ENCODE data around the gene RTKN2.
A peak's percentile ranks its signal among the peaks of the same experiment; 100 is the strongest.
"Not testable (repeated sequence)": the region's sequence is repeated elsewhere in the genome, so short reads cannot be mapped to it uniquely, and the experiment has no call there.

Gene RTKN2

GRCh38 chr10:62244785-62245467 is 23.7 kb downstream of the RTKN2 start:
- DNase-seq (peak; percentile 41), ATAC-seq (replicated peaks) (peak; percentile 64 to 65)
- Mint-ChIP-seq H3K27ac (peak overlapping the region; percentile 72), H3K4me1 (peaks cover 14 to 32% of the 10 kb centered on the region in 2 donors), H3K9me3 (no peaks in the 10 kb centered on the region), H3K27me3 (no peaks in the 10 kb centered on the region), H3K36me3 (no peaks in the 10 kb centered on the region), H3K4me3 (peak overlapping the region; percentile 36 to 48)

- H3K36me3 Mint-ChIP-seq: no peaks in the 10 kb centered on the region
- DNase-seq (no peak), ATAC-seq (replicated peaks) (peak in 1 of 2 donors; percentile 35)
- peaks cover 11 to 28% of the 10 kb centered on the region in 2 donors for H3K4me1 Mint-ChIP-seq
- H3K27ac Mint-ChIP-seq: peak overlapping the region; percentile 96
- no peaks in the 10 kb centered on the region for H3K9me3 Mint-ChIP-seq
- H3K4me3 Mint-ChIP-seq: peak overlapping the region; percentile 21 to 75
- H3K27me3 Mint-ChIP-seq: no peaks in the 10 kb centered on the region
Measured at GRCh38 chr10:62244088-62244487, 24.6 kb downstream of the RTKN2 start.

- H3K9me3 Mint-ChIP-seq: no peaks in the 10 kb centered on the region
- H3K36me3 Mint-ChIP-seq: no peaks in the 10 kb centered on the region
- H3K4me3 Mint-ChIP-seq: peak overlapping the region; percentile 75 to 77
- peaks cover 11 to 28% of the 10 kb centered on the region in 2 donors for H3K4me1 Mint-ChIP-seq
- H3K27ac Mint-ChIP-seq: peak overlapping the region; percentile 96
- H3K27me3 Mint-ChIP-seq: no peaks in the 10 kb centered on the region
- DNase-seq (no peak), ATAC-seq (replicated peaks) (peak; percentile 53 to 65)
Measured at GRCh38 chr10:62243647-62243997, 25.0 kb downstream of the RTKN2 start.

- peaks cover 11 to 28% of the 10 kb centered on the region in 2 donors for H3K4me1 Mint-ChIP-seq
- not testable (repeated sequence) for H3K9me3 Mint-ChIP-seq
Measured at GRCh38 chr10:62242965-62243646, 25.5 kb downstream of the RTKN2 start.

GRCh38 chr10:62241521-62241920 is 27.1 kb downstream of the RTKN2 start:
- H3K27ac Mint-ChIP-seq: peak overlapping the region; percentile 71
- H3K36me3 Mint-ChIP-seq; H3K9me3 Mint-ChIP-seq; H3K4me3 Mint-ChIP-seq; ATAC-seq (replicated peaks); H3K27me3 Mint-ChIP-seq; DNase-seq: not testable (repeated sequence)
- peaks cover 11 to 28% of the 10 kb centered on the region in 2 donors for H3K4me1 Mint-ChIP-seq

More at GRCh38 chr10:62242965-62243646, 25.5 kb downstream of the RTKN2 start:
- ATAC-seq (replicated peaks): peak; percentile 83 to 86
- DNase-seq, H3K27me3 Mint-ChIP-seq, H3K36me3 Mint-ChIP-seq: not testable (repeated sequence)
- Mint-ChIP-seq H3K4me3 (peak overlapping the region; percentile 75 to 77), H3K27ac (peak overlapping the region; percentile 96)

- H3K27ac Mint-ChIP-seq: peak overlapping the region; percentile 80
- no peaks in the 10 kb centered on the region for H3K36me3 Mint-ChIP-seq
- H3K4me3 Mint-ChIP-seq: peak overlapping the region in 1 of 2 donors; percentile 45
- no peak for ATAC-seq (replicated peaks)
- peaks cover 7 to 19% of the 10 kb centered on the region in 2 donors for H3K4me1 Mint-ChIP-seq
- no peaks in the 10 kb centered on the region for H3K27me3 Mint-ChIP-seq
- H3K9me3 Mint-ChIP-seq: no peaks in the 10 kb centered on the region
- DNase-seq: no peak
Measured at GRCh38 chr10:62239994-62240393, 28.6 kb downstream of the RTKN2 start.

- Mint-ChIP-seq H3K9me3 (no peaks in the 10 kb centered on the region), H3K36me3 (peaks cover 1 to 4% of the 10 kb centered on the region in 2 donors), H3K4me1 (peaks cover 8 to 27% of the 10 kb centered on the region in 2 donors), H3K27me3 (no peaks in the 10 kb centered on the region), H3K4me3 (no peak overlapping the region), H3K27ac (no peak overlapping the region)
- no peak for DNase-seq
- ATAC-seq (replicated peaks): no peak
Measured at GRCh38 chr10:62238880-62239279, 29.8 kb downstream of the RTKN2 start.

GRCh38 chr10:62237966-62238365 is 30.7 kb downstream of the RTKN2 start:
- Mint-ChIP-seq H3K4me1 (peaks cover 3 to 21% of the 10 kb centered on the region in 2 donors), H3K27ac (no peak overlapping the region), H3K9me3 (no peaks in the 10 kb centered on the region), H3K27me3 (no peaks in the 10 kb centered on the region), H3K4me3 (no peak overlapping the region), H3K36me3 (peaks cover 1 to 4% of the 10 kb centered on the region in 2 donors)
- no peak for ATAC-seq (replicated peaks)
- DNase-seq: no peak

GRCh38 chr10:62237506-62237905 is 31.1 kb downstream of the RTKN2 start:
- H3K27ac Mint-ChIP-seq: no peak overlapping the region
- peaks cover 3 to 18% of the 10 kb centered on the region in 2 donors for H3K4me1 Mint-ChIP-seq
- H3K27me3 Mint-ChIP-seq: no peaks in the 10 kb centered on the region
- H3K9me3 Mint-ChIP-seq: no peaks in the 10 kb centered on the region
- peaks cover 1 to 4% of the 10 kb centered on the region in 2 donors for H3K36me3 Mint-ChIP-seq
- no peak overlapping the region for H3K4me3 Mint-ChIP-seq
- no peak for ATAC-seq (replicated peaks)
- no peak for DNase-seq

GRCh38 chr10:62234077-62234605 is 34.5 kb downstream of the RTKN2 start:
- no peak for ATAC-seq (replicated peaks)
- H3K36me3 Mint-ChIP-seq: peaks cover 1 to 4% of the 10 kb centered on the region in 2 donors
- DNase-seq: no peak
- H3K4me1 Mint-ChIP-seq: peaks cover 2 to 10% of the 10 kb centered on the region in 2 donors
- no peak overlapping the region for H3K27ac Mint-ChIP-seq
- no peak overlapping the region for H3K4me3 Mint-ChIP-seq
- H3K9me3 Mint-ChIP-seq: no peaks in the 10 kb centered on the region
- H3K27me3 Mint-ChIP-seq: no peaks in the 10 kb centered on the region

GRCh38 chr10:62233356-62234076 is 35.1 kb downstream of the RTKN2 start:
- Mint-ChIP-seq H3K36me3 (peaks cover 1 to 4% of the 10 kb centered on the region in 2 donors), H3K4me1 (peaks cover 2 to 10% of the 10 kb centered on the region in 2 donors), H3K9me3 (no peaks in the 10 kb centered on the region), H3K27me3 (no peaks in the 10 kb centered on the region), H3K4me3 (no peak overlapping the region), H3K27ac (no peak overlapping the region)
- DNase-seq (no peak), ATAC-seq (replicated peaks) (no peak)

GRCh38 chr10:62231805-62232204 is 36.8 kb downstream of the RTKN2 start:
- Mint-ChIP-seq H3K4me3 (no peak overlapping the region), H3K9me3 (no peaks in the 10 kb centered on the region)

GRCh38 chr10:62231371-62231770 is 37.3 kb downstream of the RTKN2 start:
- H3K27ac Mint-ChIP-seq: no peak overlapping the region
- ATAC-seq (replicated peaks): no peak
- H3K36me3 Mint-ChIP-seq: peaks cover 1 to 4% of the 10 kb centered on the region in 2 donors
- H3K4me3 Mint-ChIP-seq: no peak overlapping the region
- H3K4me1 Mint-ChIP-seq: peaks cover 2 to 10% of the 10 kb centered on the region in 2 donors
- DNase-seq: no peak
- H3K9me3 Mint-ChIP-seq: no peaks in the 10 kb centered on the region
- H3K27me3 Mint-ChIP-seq: no peaks in the 10 kb centered on the region

More at GRCh38 chr10:62231805-62232204, 36.8 kb downstream of the RTKN2 start:
- no peaks in the 10 kb centered on the region for H3K27me3 Mint-ChIP-seq
- H3K36me3 Mint-ChIP-seq: peaks cover 1 to 4% of the 10 kb centered on the region in 2 donors
- no peak overlapping the region for H3K27ac Mint-ChIP-seq
- DNase-seq (no peak), ATAC-seq (replicated peaks) (no peak)
- peaks cover 2 to 10% of the 10 kb centered on the region in 2 donors for H3K4me1 Mint-ChIP-seq
